Activated B cell treated with CpG ODN at 0.5 μM for 24 hours (primary cell): ENCODE results near the gene ZNF554. TPM values are rescaled to one million over a fixed set of nuclear protein-coding genes. Genes with fewer than 3 reads are reported as not detected.

Source experiments
- ATAC-seq: fragments of 200-7000 bp; cut with Tn5 transposase; one replicate; pipeline ENCODE4 v1.10.0; 2021; ENCODE audit warnings: low read depth, mild to moderate bottlenecking, moderate library complexity
- CTCF ChIA-PET: fragments of 350-600 bp; sonication (Branson Sonifier 250); formaldehyde crosslinking; loops from one replicate; lab custom pipeline; 2021; ENCODE audit warnings: antibody characterized with exemption; lab: Charles Lee
- POLR2A ChIA-PET: fragments of 350-600 bp; sonication (Branson Sonifier 250); formaldehyde crosslinking; loops from one replicate; lab custom pipeline; 2021; ENCODE audit warnings: antibody characterized with exemption; lab: Charles Lee
- DNase-seq: peaks from one replicate; pipeline ENCODE4 v3.0.0; 2022
- H3K27ac Mint-ChIP-seq: one replicate; pipeline ENCODE4 v1.8.0; 2020; ENCODE audit warnings: mixed read lengths
- H3K27me3 Mint-ChIP-seq: one replicate; pipeline ENCODE4 v1.8.0; 2021; ENCODE audit warnings: mixed read lengths
- H3K36me3 Mint-ChIP-seq: one replicate; pipeline ENCODE4 v1.8.0; 2021; ENCODE audit warnings: low read depth, mixed read lengths
- H3K4me1 Mint-ChIP-seq: one replicate; pipeline ENCODE4 v1.8.0; 2021; ENCODE audit warnings: mixed read lengths
- H3K4me3 Mint-ChIP-seq: one replicate; pipeline ENCODE4 v1.8.0; 2020; ENCODE audit warnings: mild to moderate bottlenecking, mixed read lengths
- H3K9me3 Mint-ChIP-seq: one replicate; pipeline ENCODE4 v1.8.0; 2020; ENCODE audit warnings: mixed read lengths
- CTCF ChIP-seq: fragments of 200-600 bp; IDR thresholded peaks from one replicate; pipeline ENCODE4 v1.8.0; 2022; ENCODE audit warnings: antibody characterized with exemption, mild to moderate bottlenecking
- intact Hi-C: fragments of 100-400 bp; cut with micrococcal nuclease; formaldehyde crosslinking; loops from one replicate; pipeline ENCODE4 v1.15.1; 2024
- total RNA-seq: library from RNA; stranded (reverse); gene quantifications from 2 replicates; pipeline ENCODE4 v1.2.3, GENCODE V29; 2022

Gene ZNF554
- total RNA-seq, 1 donor from 2014 or later = 3.1 TPM

DNA sequence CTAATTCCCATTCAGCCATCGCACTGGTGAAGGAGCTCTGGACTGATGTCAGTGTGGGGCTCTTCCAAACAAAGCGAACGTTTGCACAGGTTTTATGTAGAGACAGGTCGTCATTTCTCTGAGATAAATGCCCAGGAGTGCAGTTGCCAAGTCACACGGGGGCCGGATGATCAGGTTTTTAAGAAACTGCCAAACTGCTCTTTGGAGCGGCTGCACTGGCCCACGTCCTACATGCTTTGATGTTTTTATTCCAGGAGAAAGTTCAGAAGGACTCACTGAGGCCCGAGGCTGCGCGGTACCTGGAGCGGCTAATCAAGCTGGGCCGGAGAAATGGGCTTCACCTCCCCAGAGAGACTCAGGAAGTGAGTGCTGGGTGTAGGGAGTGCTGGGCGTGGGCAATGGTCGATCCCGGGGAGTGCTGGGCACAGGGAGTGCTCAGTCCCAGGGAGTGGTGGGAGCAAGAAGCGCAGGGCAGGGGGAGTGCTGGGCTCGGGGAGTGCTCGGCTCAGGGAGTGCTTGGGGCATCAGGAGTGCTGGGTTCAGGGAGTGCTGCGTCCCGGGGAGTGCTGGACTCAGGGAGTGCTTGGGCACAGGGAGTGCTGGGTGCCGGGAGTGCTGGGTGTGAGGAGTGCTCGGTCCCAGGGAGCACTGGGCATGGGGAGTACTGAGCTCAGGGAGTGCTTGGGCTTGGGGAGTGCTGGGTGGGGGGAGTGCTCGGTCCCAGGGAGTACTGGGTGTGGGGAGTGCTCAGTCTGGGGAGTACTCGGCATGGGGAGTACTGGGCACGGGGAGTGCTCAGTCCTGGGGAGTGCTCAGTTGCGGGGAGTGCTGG lies 23.6 kb upstream of the ZNF554 start:
- Mint-ChIP-seq H3K4me3 (no peak overlapping the region), H3K36me3 (peaks cover 72% of the 10 kb centered on the region), H3K27ac (no peak overlapping the region), H3K27me3 (no peaks in the 10 kb centered on the region), H3K9me3 (no peaks in the 10 kb centered on the region), H3K4me1 (peaks cover 4% of the 10 kb centered on the region)
- ChIA-PET POLR2A (interaction anchor here (0.5 kb wide), 1 partner anchor 568 kb away, joined by 6 read pairs; no protein-coding TSS in a partner anchor), CTCF (no interaction called here)
- intact Hi-C loops = no loop called here
- TF ChIP-seq CTCF = no peak
- DNase-seq (no peak), ATAC-seq (no peak)

GRCh38 chr19:2796659-2797266 lies 22.9 kb upstream of the ZNF554 start:
- H3K4me3 Mint-ChIP-seq = no peak overlapping the region
- intact Hi-C loops = no loop called here
- H3K27me3 Mint-ChIP-seq = no peaks in the 10 kb centered on the region
- no peak for TF ChIP-seq CTCF
- CTCF ChIA-PET = no interaction called here
- no peaks in the 10 kb centered on the region for H3K9me3 Mint-ChIP-seq
- DNase-seq (no peak), ATAC-seq (no peak)
- H3K4me1 Mint-ChIP-seq = peaks cover 4% of the 10 kb centered on the region
- no peak overlapping the region for H3K27ac Mint-ChIP-seq
- POLR2A ChIA-PET = no interaction called here
- peaks cover 72% of the 10 kb centered on the region for H3K36me3 Mint-ChIP-seq

DNA sequence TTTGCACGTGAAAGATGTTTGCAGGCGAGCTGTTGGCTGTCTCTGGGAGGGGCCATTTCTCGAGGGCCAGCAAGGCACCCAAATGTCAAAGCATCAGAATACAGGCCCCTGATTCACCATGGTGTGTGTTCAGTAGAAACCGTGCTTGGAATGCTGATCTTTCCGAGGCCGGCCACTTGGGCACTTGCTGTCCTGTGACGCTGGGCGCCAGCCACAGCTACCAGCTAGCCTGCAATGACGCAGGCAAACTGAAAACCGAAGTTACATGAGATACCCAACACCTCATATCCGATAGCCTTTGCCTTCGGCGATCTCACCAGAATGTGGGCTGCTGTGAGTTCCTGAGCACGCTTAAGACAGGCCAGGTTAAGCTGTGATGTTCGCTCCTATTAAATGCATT lies 22.4 kb upstream of the ZNF554 start:
- no peak for TF ChIP-seq CTCF
- ChIA-PET CTCF (no interaction called here), POLR2A (no interaction called here)
- peaks cover 4% of the 10 kb centered on the region for H3K4me1 Mint-ChIP-seq
- H3K36me3 Mint-ChIP-seq = peaks cover 70% of the 10 kb centered on the region
- no peaks in the 10 kb centered on the region for H3K27me3 Mint-ChIP-seq
- H3K27ac Mint-ChIP-seq = no peak overlapping the region
- intact Hi-C loops = no loop called here
- ATAC-seq = no peak
- no peak for DNase-seq
- no peak overlapping the region for H3K4me3 Mint-ChIP-seq
- H3K9me3 Mint-ChIP-seq = no peaks in the 10 kb centered on the region

DNA sequence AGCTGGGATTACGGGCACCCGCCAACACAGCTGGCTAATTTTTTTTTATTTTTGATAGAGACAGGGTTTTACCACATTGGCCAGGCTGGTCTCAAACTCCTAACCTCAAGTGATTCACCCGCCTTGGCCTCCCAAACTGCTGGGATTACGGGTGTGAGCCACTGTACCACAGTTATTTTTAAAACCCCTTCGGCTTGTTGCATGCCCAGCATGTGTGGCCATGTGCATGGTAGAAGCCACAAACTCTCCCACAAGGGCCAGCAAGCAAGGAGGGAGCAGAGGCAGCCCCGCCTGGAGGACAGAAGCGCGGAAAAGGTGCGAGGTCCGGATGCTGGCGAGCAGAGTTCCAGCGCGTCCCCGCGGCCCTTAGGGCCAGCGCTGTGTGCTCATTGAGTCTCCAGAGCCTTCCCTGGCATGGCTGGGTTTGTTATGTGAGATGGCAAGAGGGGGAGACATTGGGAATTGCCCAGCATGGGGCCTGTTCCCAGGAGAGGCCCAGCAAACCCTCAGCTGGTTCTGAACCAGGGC lies 21.4 kb upstream of the ZNF554 start:
- H3K36me3 Mint-ChIP-seq = peaks cover 73% of the 10 kb centered on the region

More for the DNA sequence above, 21.4 kb upstream of the ZNF554 start:
- H3K4me3 Mint-ChIP-seq = no peak overlapping the region
- no peaks in the 10 kb centered on the region for H3K9me3 Mint-ChIP-seq
- no peak overlapping the region for H3K27ac Mint-ChIP-seq
- H3K27me3 Mint-ChIP-seq = no peaks in the 10 kb centered on the region
- TF ChIP-seq CTCF = no peak
- intact Hi-C loops = no loop called here
- ChIA-PET POLR2A (no interaction called here), CTCF (no interaction called here)
- ATAC-seq = no peak
- H3K4me1 Mint-ChIP-seq = no peaks in the 10 kb centered on the region
- no peak for DNase-seq
